NCI-H2196 treated with DMSO at 0.1 percent for 48 hours (cell line): ENCODE data around the gene INO80E.

ENCODE experiments used
- DNase-seq: peaks from one replicate; lab custom pipeline; 2025; ENCODE audit not compliant: unreplicated experiment; lab: John Stamatoyannopoulos, UW

INO80E gene

GRCh38 chr16:29991571-29991904 is 4.5 kb upstream of the INO80E start:
- no peak for DNase-seq

GRCh38 chr16:29992344-29992967 is 3.6 kb upstream of the INO80E start:
- peak; percentile 70 for DNase-seq

GRCh38 chr16:29993191-29993902 is 2.7 kb upstream of the INO80E start:
- no peak for DNase-seq

GRCh38 chr16:29993903-29994599 is 2.0 kb upstream of the INO80E start:
- DNase-seq: no peak

- peak; percentile 68 for DNase-seq
These were observed 1.3 kb upstream of the INO80E start for GRCh38 chr16:29994600-29995323.

- peak; percentile 74 for DNase-seq
These were observed 624 bp upstream of the INO80E start, which contains the start of gene HIRIP3 for GRCh38 chr16:29995324-29995910. HIRIP3 (minus strand) TSS chr16:29995617; CDS start chr16:29995605, 12 bp downstream.

GRCh38 chr16:29996766-29997250 is 767 bp downstream of the INO80E start:
- no peak for DNase-seq

- DNase-seq: no peak
These were observed 3.6 kb downstream of the INO80E start for GRCh38 chr16:29999605-30000004.

GRCh38 chr16:30000735-30001631 is 4.9 kb downstream of the INO80E start:
- DNase-seq: no peak

GRCh38 chr16:30002614-30003346 is 6.7 kb downstream of the INO80E start:
- no peak for DNase-seq

GRCh38 chr16:30003670-30004423 is 7.8 kb downstream of the INO80E start:
- no peak for DNase-seq

GRCh38 chr16:30004424-30004776 is 8.4 kb downstream of the INO80E start:
- DNase-seq: peak; percentile 82

GRCh38 chr16:30004811-30005242 is 8.8 kb downstream of the INO80E start:
- DNase-seq: peak; percentile 82

- peak; percentile 57 for DNase-seq
These were observed 9.5 kb downstream of the INO80E start for GRCh38 chr16:30005341-30006094.

GRCh38 chr16:30006095-30006473 is 10.0 kb downstream of the INO80E start:
- no peak for DNase-seq

GRCh38 chr16:30006659-30007377 is 10.8 kb downstream of the INO80E start:
- no peak for DNase-seq

- no peak for DNase-seq
These were observed 11.4 kb downstream of the INO80E start for GRCh38 chr16:30007378-30007895.
